ENCODE data around the gene GGT7.
"Not testable (repeated sequence)": the region's sequence is repeated elsewhere in the genome, so short reads cannot be mapped to it uniquely, and the experiment has no call there.

The GGT7 gene

DNA sequence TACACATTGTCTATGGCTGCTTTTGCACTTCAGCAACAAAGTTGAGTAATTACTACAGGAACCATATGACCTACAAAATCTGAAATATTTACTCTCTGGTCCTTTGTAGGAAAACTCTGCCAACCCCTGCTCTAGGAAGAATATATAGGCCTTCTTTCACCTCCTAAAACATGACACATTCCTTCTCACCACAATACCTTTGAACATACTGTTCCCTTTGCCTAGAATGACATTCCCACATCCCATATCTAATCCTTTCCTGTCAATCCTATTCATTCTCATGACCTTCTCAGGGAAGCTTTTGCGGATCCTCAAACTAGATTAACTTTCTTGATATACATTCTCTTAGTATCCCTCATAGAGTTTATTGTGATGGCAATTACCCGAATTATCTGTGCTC lies 29.2 kb downstream of the GGT7 start:
- DNase-seq = no peak

- DNase-seq = no peak
These were observed 30.5 kb downstream of the GGT7 start for GRCh38 chr20:34842143-34842542.

DNA sequence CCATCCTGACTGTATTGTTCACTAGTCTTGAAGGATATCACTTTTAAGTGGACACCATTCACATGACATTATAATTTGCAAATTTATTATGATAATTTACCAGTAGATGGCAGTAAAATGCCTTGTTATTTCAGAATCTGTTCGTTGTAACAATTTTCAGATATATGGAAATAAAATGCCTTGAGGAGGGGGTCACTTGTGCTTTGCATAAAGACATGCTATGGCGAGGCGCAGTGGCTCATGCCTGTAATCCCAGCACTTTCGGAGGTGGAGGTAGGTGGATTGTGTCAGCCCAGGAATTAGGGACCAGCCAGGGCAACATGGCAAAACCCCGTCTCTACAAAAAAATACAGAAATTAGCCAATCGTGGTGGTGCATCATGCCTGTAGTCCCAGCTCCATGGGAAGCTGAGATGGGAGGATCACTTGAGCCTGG lies 38.2 kb downstream of the GGT7 start:
- no peak for DNase-seq

- no peak for DNase-seq
These were observed 40.7 kb downstream of the GGT7 start for GRCh38 chr20:34831936-34832335.

- no peak for DNase-seq
These were observed 43.5 kb downstream of the GGT7 start for GRCh38 chr20:34829191-34829590.

- DNase-seq = peak; percentile 86
These were observed 46.9 kb downstream of the GGT7 start, which contains the start of gene NCOA6 for GRCh38 chr20:34825530-34826362. NCOA6 (minus strand) TSS chr20:34825651; CDS start chr20:34782355, 43,296 bp downstream.

DNA sequence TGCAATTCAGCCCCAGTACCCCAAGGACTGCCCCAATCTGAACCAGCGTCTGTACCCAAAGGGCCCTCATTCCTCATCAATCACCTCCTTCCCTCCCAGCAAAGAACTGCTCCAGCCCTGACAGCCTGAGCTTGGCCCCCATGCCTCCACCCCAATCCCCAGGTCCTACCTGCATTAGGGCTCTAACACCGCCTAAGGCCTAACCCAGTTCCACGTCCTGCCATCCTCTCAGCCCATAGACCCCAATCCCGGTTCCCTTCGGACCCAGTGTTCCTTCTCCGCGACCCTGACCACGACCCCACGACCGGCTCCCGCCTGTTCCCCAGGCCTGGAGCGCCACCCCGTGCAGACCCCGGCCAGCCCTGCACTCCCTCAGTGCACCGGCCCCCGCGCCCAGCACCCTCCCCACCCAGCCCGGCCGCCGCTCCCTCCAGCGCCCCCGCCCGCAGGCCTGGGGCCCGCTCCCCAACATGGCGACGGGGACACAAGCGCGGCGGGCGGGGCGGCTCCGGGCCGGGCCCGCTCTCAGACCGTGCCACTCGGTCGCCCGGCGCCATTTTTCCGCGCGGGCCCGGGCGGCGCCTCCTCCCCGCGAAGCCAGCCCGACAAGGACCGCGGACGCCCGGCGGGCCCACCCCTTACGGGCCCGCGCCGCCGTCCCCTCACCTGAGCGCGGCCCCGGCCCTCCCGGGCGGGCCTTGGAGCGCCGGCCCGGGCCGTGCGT lies 47.7 kb downstream of the GGT7 start:
- DNase-seq = peak; percentile 43

DNA sequence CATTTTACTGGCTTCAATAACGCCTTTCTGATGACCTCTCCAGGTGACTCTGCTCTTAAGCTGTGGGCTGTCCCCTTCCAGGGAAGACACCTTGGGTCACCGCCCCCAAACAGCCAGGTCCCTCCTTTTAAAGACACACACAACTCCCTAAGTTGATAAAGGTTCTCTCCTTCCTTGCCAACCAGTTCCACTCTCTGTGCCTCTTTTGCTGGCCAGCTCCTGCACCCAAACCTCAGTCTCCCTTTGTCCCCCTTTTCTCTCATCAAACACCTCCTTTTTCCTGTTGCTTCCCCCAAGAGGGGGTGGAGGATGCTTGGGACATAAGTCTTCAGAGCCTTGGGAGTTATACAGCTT lies 48.2 kb downstream of the GGT7 start:
- DNase-seq = peak; percentile 73

DNA sequence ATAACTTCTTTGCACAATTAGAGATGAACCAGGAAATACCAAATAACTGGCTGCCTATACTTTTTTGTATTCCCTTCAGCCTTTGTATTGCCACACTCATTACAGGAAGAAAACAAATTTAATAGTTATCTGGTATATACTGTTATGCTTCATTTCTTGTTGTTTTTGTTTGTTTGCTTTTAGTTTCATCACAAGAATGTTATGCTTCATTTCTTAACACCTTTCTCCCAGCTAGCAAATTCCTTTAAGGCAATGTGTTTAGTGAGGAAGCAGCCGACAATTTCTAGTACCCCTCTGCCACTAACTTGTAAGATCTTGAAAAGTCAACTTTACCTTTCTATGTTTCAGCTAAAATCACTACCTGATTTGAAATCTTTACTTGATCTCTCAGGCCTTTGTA lies 48.6 kb downstream of the GGT7 start:
- no peak for DNase-seq

DNA sequence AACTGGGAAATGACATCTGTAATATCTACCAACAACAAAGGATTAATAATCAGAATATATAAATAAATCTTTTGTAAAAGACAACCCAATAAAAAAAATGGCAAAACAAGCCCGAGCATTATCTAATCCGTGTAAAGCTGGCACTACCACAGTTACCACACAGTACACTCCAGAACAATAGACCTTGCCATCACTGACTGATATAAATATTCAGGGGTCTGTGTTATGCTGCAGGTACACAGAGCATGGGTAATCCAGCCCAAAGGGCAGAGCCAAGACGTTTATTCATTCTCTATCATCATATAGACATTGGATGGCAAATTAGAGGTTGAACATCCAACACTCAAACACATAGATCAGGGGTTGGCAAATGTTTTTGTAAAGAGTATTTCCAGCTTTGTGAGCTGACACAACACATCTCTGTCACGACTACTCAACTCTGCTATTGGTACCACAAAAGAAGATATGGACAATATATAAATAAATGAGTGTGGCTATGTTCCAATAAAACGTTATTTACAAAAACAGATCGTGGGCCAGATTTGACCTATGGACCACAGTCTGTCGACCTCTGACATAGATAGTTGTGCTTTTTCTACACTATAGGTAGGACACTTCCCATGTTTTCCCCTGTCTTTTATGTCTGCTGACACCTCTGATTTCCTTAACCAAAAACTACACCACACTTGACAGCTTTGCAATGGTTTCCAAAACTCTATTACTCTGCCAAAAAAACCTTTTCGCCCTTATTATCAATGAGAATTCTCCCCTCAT lies 51.7 kb downstream of the GGT7 start:
- DNase-seq = no peak

DNA sequence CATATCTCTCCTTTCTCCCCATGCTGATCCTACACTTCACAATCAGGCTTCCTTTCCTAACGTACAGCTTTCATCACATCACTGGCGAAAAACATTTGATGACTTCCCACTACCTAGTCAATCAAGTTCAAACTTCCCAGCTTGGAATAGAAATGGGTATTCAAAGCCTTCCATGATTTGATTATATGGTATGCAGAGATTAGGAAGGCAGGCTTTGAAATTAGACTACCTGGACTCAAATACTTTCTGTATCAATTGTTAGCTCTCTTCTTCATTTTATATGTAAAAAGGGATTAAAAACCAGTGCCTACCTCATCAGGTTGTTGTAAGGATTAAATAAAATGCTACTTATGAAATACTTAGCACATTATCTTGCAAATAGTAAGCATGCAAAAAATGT lies 54.9 kb downstream of the GGT7 start:
- no peak for DNase-seq

- DNase-seq = no peak
These were observed 55.6 kb downstream of the GGT7 start for GRCh38 chr20:34817072-34817471.

- no peak for DNase-seq
These were observed 57.0 kb downstream of the GGT7 start for GRCh38 chr20:34815636-34816035.

GRCh38 chr20:34808583-34808982 lies 64.1 kb downstream of the GGT7 start:
- no peak for DNase-seq

GRCh38 chr20:34807944-34808465 lies 64.7 kb downstream of the GGT7 start:
- DNase-seq = not testable (repeated sequence)

- DNase-seq = no peak
These were observed 66.4 kb downstream of the GGT7 start for GRCh38 chr20:34806255-34806654.

- no peak for DNase-seq
These were observed 73.8 kb downstream of the GGT7 start for GRCh38 chr20:34798871-34799270.

DNA sequence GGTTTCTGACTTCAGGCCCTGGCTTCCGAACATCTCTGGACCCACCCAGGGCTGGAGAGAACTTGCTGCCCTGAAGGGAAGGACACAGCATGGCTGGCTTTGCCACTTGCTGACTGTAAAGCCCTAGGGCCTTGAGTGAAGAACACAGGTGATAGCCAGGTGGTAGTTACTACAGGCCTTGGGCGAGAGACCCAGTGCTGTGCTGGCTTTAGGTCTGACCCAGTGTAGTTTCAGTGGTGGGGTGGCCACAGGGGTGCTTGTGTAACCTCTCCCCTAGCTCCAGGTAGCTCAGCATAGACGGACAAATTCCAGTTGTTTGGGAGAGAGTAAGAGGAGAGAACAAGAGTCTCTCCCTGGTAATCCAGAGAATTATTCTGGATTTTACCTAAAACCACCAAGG lies 74.3 kb downstream of the GGT7 start:
- DNase-seq = no peak

DNA sequence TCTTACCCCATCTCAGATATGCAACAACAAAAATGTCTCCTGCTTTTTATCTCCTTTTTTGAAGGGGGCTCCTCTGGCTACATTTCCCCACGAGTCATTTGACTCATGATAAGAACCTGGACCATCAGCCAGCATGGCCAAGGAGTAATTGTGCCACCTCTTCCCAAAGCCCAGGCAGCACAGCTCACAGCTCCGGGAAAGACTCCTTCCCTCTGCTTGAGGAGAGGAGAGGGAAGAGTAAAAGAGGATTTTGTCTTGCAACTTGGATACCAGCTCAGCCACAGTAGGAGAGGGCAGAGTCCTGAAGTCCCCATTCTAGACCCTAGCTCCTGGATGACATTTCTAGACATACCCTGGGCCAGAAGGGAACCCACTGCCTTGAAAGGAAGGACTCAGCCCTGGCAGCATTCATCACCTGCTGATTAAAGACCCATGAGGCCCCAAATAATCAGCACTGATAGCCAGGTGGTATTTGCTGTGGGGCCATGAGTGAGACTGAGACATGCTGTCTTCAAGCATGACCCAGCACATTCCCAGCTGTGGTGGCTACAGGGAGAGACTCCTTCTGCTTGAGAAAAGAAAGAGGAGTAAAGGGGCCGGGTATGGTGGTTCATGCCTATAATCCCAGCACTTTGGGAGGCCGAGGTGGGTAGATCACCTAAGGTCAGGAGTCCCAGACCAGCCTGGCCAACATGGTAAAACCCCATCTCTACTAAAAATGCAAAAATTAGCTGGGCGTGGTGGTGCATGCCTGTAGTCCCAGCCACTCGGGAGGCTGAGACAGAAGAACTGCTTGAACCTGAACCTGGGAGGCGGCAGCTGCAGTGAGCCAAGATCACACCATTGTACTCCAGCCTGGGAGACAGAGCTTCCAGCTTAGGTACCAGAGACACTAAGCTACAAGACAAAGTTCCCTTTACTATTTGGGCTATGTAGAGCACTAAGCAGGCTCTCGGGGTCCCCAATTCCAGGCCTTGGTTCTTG lies 75.4 kb downstream of the GGT7 start:
- no peak for DNase-seq

Measured in activated T-cell treated with anti-CD3 and anti-CD28 coated beads for 4 hours (primary cell).